ENCODE measurements around the gene RNF13.

Gene RNF13

GRCh38 chr3:149792452-149793270 is 20.4 kb upstream of the RNF13 start, which contains the start of gene ANKUB1:
Gene ANKUB1 (minus strand): TSS chr3:149792554. CDS start chr3:149792366, 188 bp downstream.
- ATAC-seq = no peak

GRCh38 chr3:149796026-149796425 is 17.0 kb upstream of the RNF13 start:
- TF ChIP-seq TOX (CRISPR knock-in tag; IDR thresholded peaks at IDR 0.05; ENCODE audit: borderline replicate concordance) (no peak), PATZ1 (CRISPR knock-in tag; IDR thresholded peaks at IDR 0.05; ENCODE audit: borderline replicate concordance) (no peak), OSR1 (CRISPR knock-in tag; IDR thresholded peaks at IDR 0.05) (no peak), CSDC2 (CRISPR knock-in tag; IDR thresholded peaks at IDR 0.05) (no peak), RARB (CRISPR knock-in tag; IDR thresholded peaks at IDR 0.05) (no peak), ZNF8 (CRISPR knock-in tag; IDR thresholded peaks at IDR 0.05) (no peak), ARNTL (CRISPR knock-in tag; IDR thresholded peaks at IDR 0.05; ENCODE audit: borderline replicate concordance, low read depth) (no peak), CREB5 (CRISPR knock-in tag; IDR thresholded peaks at IDR 0.05; ENCODE audit: low read depth) (no peak), GLIS3 (CRISPR knock-in tag; IDR thresholded peaks at IDR 0.05) (no peak), TSHZ2 (CRISPR knock-in tag; IDR thresholded peaks at IDR 0.05) (no peak), ISL1 (CRISPR knock-in tag; IDR thresholded peaks at IDR 0.05) (no peak), POU6F1 (CRISPR knock-in tag; IDR thresholded peaks at IDR 0.05; ENCODE audit: borderline replicate concordance, low read depth) (no peak), ZFP3 (CRISPR knock-in tag; IDR thresholded peaks at IDR 0.05) (no peak), ZNF565 (CRISPR knock-in tag; conservative IDR thresholded peaks at IDR 0.05; ENCODE audit: low read depth) (no peak), CSRNP3 (CRISPR knock-in tag; IDR thresholded peaks at IDR 0.05) (no peak), TCF4 (CRISPR knock-in tag; IDR thresholded peaks at IDR 0.05; ENCODE audit: borderline replicate concordance) (no peak), SNAI2 (CRISPR knock-in tag; IDR thresholded peaks at IDR 0.05) (no peak), ZNF70 (CRISPR knock-in tag; IDR thresholded peaks at IDR 0.05) (no peak), ZC3H10 (CRISPR knock-in tag; IDR thresholded peaks at IDR 0.05) (no peak), ESRRG (CRISPR knock-in tag; IDR thresholded peaks at IDR 0.05) (no peak)
- no peak for ATAC-seq

More at GRCh38 chr3:149792452-149793270, 20.4 kb upstream of the RNF13 start, which contains the start of gene ANKUB1:
- no peak for TF ChIP-seq TCF4 (CRISPR knock-in tag; IDR thresholded peaks at IDR 0.05; ENCODE audit: borderline replicate concordance)
- TF ChIP-seq BACH2 (CRISPR knock-in tag; IDR thresholded peaks at IDR 0.05; ENCODE audit: borderline replicate concordance) = no peak
- TF ChIP-seq POU6F1 (CRISPR knock-in tag; IDR thresholded peaks at IDR 0.05; ENCODE audit: borderline replicate concordance, low read depth) = no peak
- no peak for TF ChIP-seq ZNF70 (CRISPR knock-in tag; IDR thresholded peaks at IDR 0.05)
- TF ChIP-seq ZFP30 (CRISPR knock-in tag; IDR thresholded peaks at IDR 0.05) = no peak
- no peak for TF ChIP-seq ISL1 (CRISPR knock-in tag; IDR thresholded peaks at IDR 0.05)

Measured in SK-N-SH treated with all-trans-retinoic acid at 6 μM for 48 hours (cell line).